ENCODE measurements around the gene ABCG8.
A peak's percentile ranks its signal among the peaks of the same experiment; 100 is the strongest.
"Not testable (repeated sequence)": the region's sequence is repeated elsewhere in the genome, so short reads cannot be mapped to it uniquely, and the experiment has no call there.

The ABCG8 gene

GRCh38 chr2:43898838-43899346, 60.1 kb downstream of the ABCG8 start:
- no peak overlapping the region for H3K4me3 ChIP-seq (ENCODE audit: low read depth, low read length)
- DNase-seq (ENCODE audit: low read depth) = no peak
- in situ Hi-C loops (cut with HindIII; ENCODE audit: low sequenced_read_pairs) = no loop called here
- TF ChIP-seq, protein P1, sequence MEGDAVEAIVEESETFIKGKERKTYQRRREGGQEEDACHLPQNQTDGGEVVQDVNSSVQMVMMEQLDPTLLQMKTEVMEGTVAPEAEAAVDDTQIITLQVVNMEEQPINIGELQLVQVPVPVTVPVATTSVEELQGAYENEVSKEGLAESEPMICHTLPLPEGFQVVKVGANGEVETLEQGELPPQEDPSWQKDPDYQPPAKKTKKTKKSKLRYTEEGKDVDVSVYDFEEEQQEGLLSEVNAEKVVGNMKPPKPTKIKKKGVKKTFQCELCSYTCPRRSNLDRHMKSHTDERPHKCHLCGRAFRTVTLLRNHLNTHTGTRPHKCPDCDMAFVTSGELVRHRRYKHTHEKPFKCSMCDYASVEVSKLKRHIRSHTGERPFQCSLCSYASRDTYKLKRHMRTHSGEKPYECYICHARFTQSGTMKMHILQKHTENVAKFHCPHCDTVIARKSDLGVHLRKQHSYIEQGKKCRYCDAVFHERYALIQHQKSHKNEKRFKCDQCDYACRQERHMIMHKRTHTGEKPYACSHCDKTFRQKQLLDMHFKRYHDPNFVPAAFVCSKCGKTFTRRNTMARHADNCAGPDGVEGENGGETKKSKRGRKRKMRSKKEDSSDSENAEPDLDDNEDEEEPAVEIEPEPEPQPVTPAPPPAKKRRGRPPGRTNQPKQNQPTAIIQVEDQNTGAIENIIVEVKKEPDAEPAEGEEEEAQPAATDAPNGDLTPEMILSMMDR (IDR thresholded peaks at IDR 0.05; ENCODE audit: low read depth, low read length, missing control alignments) = no peak

GRCh38 chr2:43899589-43899988, 60.8 kb downstream of the ABCG8 start:
- H3K4me3 ChIP-seq (ENCODE audit: low read depth, low read length) = no peak overlapping the region
- DNase-seq (ENCODE audit: low read depth) = no peak
- TF ChIP-seq, protein P1 (IDR thresholded peaks at IDR 0.05; ENCODE audit: low read depth, low read length, missing control alignments) = no peak
- in situ Hi-C loops (cut with HindIII; ENCODE audit: low sequenced_read_pairs) = no loop called here

- DNase-seq (ENCODE audit: low read depth) = peak; percentile 66
- TF ChIP-seq, protein P1 (IDR thresholded peaks at IDR 0.05; ENCODE audit: low read depth, low read length, missing control alignments) = no peak
- in situ Hi-C loops (cut with HindIII; ENCODE audit: low sequenced_read_pairs) = no loop called here
- H3K4me3 ChIP-seq (ENCODE audit: low read depth, low read length) = peak overlapping the region; percentile 10
Observed at GRCh38 chr2:43905371-43905803, 66.6 kb downstream of the ABCG8 start.

GRCh38 chr2:43905871-43906270, 67.1 kb downstream of the ABCG8 start:
- in situ Hi-C loops (cut with HindIII; ENCODE audit: low sequenced_read_pairs) = no loop called here
- H3K4me3 ChIP-seq (ENCODE audit: low read depth, low read length) = peak overlapping the region; percentile 10
- no peak for DNase-seq (ENCODE audit: low read depth)
- TF ChIP-seq, protein P1 (IDR thresholded peaks at IDR 0.05; ENCODE audit: low read depth, low read length, missing control alignments) = no peak

GRCh38 chr2:43906448-43907109, 67.8 kb downstream of the ABCG8 start:
- TF ChIP-seq, protein P1 (IDR thresholded peaks at IDR 0.05; ENCODE audit: low read depth, low read length, missing control alignments) = no peak
- no peak overlapping the region for H3K4me3 ChIP-seq (ENCODE audit: low read depth, low read length)
- in situ Hi-C loops (cut with HindIII; ENCODE audit: low sequenced_read_pairs) = no loop called here
- no peak for DNase-seq (ENCODE audit: low read depth)

GRCh38 chr2:43911136-43911790, 72.5 kb downstream of the ABCG8 start:
- in situ Hi-C loops (cut with HindIII; ENCODE audit: low sequenced_read_pairs); DNase-seq (ENCODE audit: low read depth); H3K4me3 ChIP-seq (ENCODE audit: low read depth, low read length): not testable (repeated sequence)

GRCh38 chr2:43924463-43924862, 85.7 kb downstream of the ABCG8 start:
- in situ Hi-C loops (cut with HindIII; ENCODE audit: low sequenced_read_pairs) = no loop called here
- TF ChIP-seq, protein P1 (IDR thresholded peaks at IDR 0.05; ENCODE audit: low read depth, low read length, missing control alignments) = no peak
- no peak overlapping the region for H3K4me3 ChIP-seq (ENCODE audit: low read depth, low read length)
- DNase-seq (ENCODE audit: low read depth) = no peak

Data from astrocyte of the cerebellum (primary cell).